HepG2 (cell line): ENCODE measurements around the gene STMN3. TPM values are rescaled to one million over a fixed set of nuclear protein-coding genes. Genes with fewer than 3 reads are reported as not detected.
A peak's percentile ranks its signal among the peaks of the same experiment; 100 is the strongest.

ENCODE experiments used
- CCAR2 ChIP-seq: fragments of 200-400 bp; formaldehyde crosslinking; optimal IDR thresholded peaks from 2 replicates; pipeline ENCODE3; 2018; ENCODE audit warnings: low read depth, mild to moderate bottlenecking, low read length, moderate library complexity
- FOXK1 ChIP-seq: sonication (generic); formaldehyde crosslinking; IDR thresholded peaks from 2 replicates; pipeline ENCODE4 v1.4.0; 2020; ENCODE audit warnings: low read depth, missing genetic modification reagents, borderline replicate concordance
- GATAD2A ChIP-seq: IDR thresholded peaks from 2 replicates; pipeline ENCODE4 v1.6.1; 2016
- GLI4 ChIP-seq: sonication (generic); formaldehyde crosslinking; IDR thresholded peaks from 2 replicates; pipeline ENCODE4 v1.5.1; 2020; ENCODE audit warnings: missing genetic modification reagents, mild to moderate bottlenecking, moderate library complexity, borderline replicate concordance
- HNF4A ChIP-seq: sonication (generic); formaldehyde crosslinking; IDR thresholded peaks from 2 replicates; pipeline ENCODE4 v1.4.0; 2020; ENCODE audit warnings: missing genetic modification reagents
- ISL2 ChIP-seq: sonication (generic); formaldehyde crosslinking; IDR thresholded peaks from 2 replicates; pipeline ENCODE4 v1.5.0; 2020; ENCODE audit warnings: missing genetic modification reagents
- MAFG ChIP-seq: sonication (generic); formaldehyde crosslinking; IDR thresholded peaks from 2 replicates; pipeline ENCODE4 v1.5.1; 2020; ENCODE audit warnings: mild to moderate bottlenecking, missing genetic modification reagents
- MXD3 ChIP-seq: IDR thresholded peaks from 2 replicates; pipeline ENCODE4 v1.6.1; 2016; ENCODE audit warnings: mild to moderate bottlenecking, missing biosample characterization, missing genetic modification reagents
- NR0B2 ChIP-seq: sonication (generic); formaldehyde crosslinking; IDR thresholded peaks from 2 replicates; pipeline ENCODE4 v1.4.0; 2020; ENCODE audit warnings: mild to moderate bottlenecking, missing genetic modification reagents
- PHB2 ChIP-seq: fragments of 450-650 bp; IDR thresholded peaks from 2 replicates; pipeline ENCODE4 v1.6.1; 2018; ENCODE audit not compliant: partially characterized antibody
- RCOR2 ChIP-seq: IDR thresholded peaks from 2 replicates; pipeline ENCODE4 v1.6.1; 2016; ENCODE audit warnings: missing biosample characterization, missing genetic modification reagents
- RXRB ChIP-seq: IDR thresholded peaks from 2 replicates; pipeline ENCODE4 v1.6.1; 2016; ENCODE audit warnings: borderline replicate concordance, missing genetic modification reagents, missing compliant biosample characterization
- SKIL ChIP-seq: sonication (generic); formaldehyde crosslinking; IDR thresholded peaks from 2 replicates; pipeline ENCODE4 v1.8.0; 2022; ENCODE audit warnings: missing genetic modification reagents, mild to moderate bottlenecking, moderate library complexity, borderline replicate concordance
- SMC3 ChIP-seq: IDR thresholded peaks from 2 replicates; pipeline ENCODE4 v1.6.1; 2011; ENCODE audit warnings: low read length, improper control_type of control experiment
- SP5 ChIP-seq: IDR thresholded peaks from 2 replicates; pipeline ENCODE4 v1.6.1; 2016; ENCODE audit warnings: low read depth, borderline replicate concordance
- STAG1 ChIP-seq: sonication (generic); formaldehyde crosslinking; IDR thresholded peaks from 2 replicates; pipeline ENCODE4 v1.4.0; 2020; ENCODE audit warnings: missing genetic modification reagents
- TAF15 ChIP-seq: fragments of 200-400 bp; formaldehyde crosslinking; IDR thresholded peaks from one replicate; pipeline ENCODE4 v1.6.1; 2018; ENCODE audit warnings: mild to moderate bottlenecking, low read depth, low read length; ENCODE audit not compliant: poor library complexity, severe bottlenecking
- TEAD3 ChIP-seq: optimal IDR thresholded peaks from 2 replicates; pipeline ENCODE3; 2016; ENCODE audit warnings: borderline replicate concordance
- TOPORS ChIP-seq: sonication (generic); formaldehyde crosslinking; IDR thresholded peaks from 2 replicates; pipeline ENCODE4 v1.8.0; 2023; ENCODE audit warnings: mild to moderate bottlenecking, missing genetic modification reagents
- ZFAT ChIP-seq: sonication (generic); formaldehyde crosslinking; conservative IDR thresholded peaks from 2 replicates; pipeline ENCODE4 v1.8.1; 2023; ENCODE audit warnings: missing genetic modification reagents, inconsistent platforms
- ZNF224 ChIP-seq: sonication (generic); formaldehyde crosslinking; IDR thresholded peaks from 2 replicates; pipeline ENCODE4 v1.5.0; 2020; ENCODE audit warnings: mild to moderate bottlenecking, missing genetic modification reagents
- ZNF264 ChIP-seq: sonication (generic); formaldehyde crosslinking; IDR thresholded peaks from 2 replicates; pipeline ENCODE4 v1.4.0; 2020; ENCODE audit warnings: missing genetic modification reagents
- ZNF329 ChIP-seq: sonication (generic); formaldehyde crosslinking; IDR thresholded peaks from 2 replicates; pipeline ENCODE4 v1.9.0; 2021; ENCODE audit warnings: low read depth, mild to moderate bottlenecking, missing genetic modification reagents
- ZNF343 ChIP-seq: sonication (generic); formaldehyde crosslinking; IDR thresholded peaks from 2 replicates; pipeline ENCODE4 v1.4.0; 2020; ENCODE audit warnings: mild to moderate bottlenecking, missing genetic modification reagents
- ZNF350 ChIP-seq: sonication (generic); formaldehyde crosslinking; IDR thresholded peaks from 2 replicates; pipeline ENCODE4 v1.4.0; 2020; ENCODE audit warnings: mild to moderate bottlenecking, low read depth, missing genetic modification reagents, borderline replicate concordance
- ZNF513 ChIP-seq: sonication (generic); formaldehyde crosslinking; conservative IDR thresholded peaks from 2 replicates; pipeline ENCODE4 v1.5.0; 2020; ENCODE audit warnings: missing genetic modification reagents
- ZNF570 ChIP-seq: sonication (generic); formaldehyde crosslinking; IDR thresholded peaks from 2 replicates; pipeline ENCODE4 v1.4.0; 2020; ENCODE audit warnings: mild to moderate bottlenecking, missing genetic modification reagents, borderline replicate concordance
- ZNF589 ChIP-seq: sonication (generic); formaldehyde crosslinking; conservative IDR thresholded peaks from 2 replicates; pipeline ENCODE4 v1.8.0; 2022; ENCODE audit warnings: mild to moderate bottlenecking, moderate library complexity, missing genetic modification reagents
- ZSCAN12 ChIP-seq: sonication (generic); formaldehyde crosslinking; IDR thresholded peaks from 2 replicates; pipeline ENCODE4 v1.9.0; 2021; ENCODE audit warnings: mild to moderate bottlenecking, missing genetic modification reagents
- polyA plus RNA-seq, 8 experiments: library from polyadenylated mRNA; depleted of rRNA in 3 of 8; stranded (reverse) in 7 of 8; unstranded in 1 of 8; fragments of >200 nt; fragmentation: Illumina TruSeq in 4 of 8; extraction: Trizol in 4 of 8; gene quantifications; 2 replicates each; pipeline versions ENCODE4 v1.2.1 to v1.2.3, GENCODE V29; 2011 to 2016; ENCODE audit warnings: low read depth in 4 of 8, missing spikeins in 1 of 8, mixed read lengths in 1 of 8; ENCODE audit not compliant: insufficient read depth in 1 of 8
- total RNA-seq, 5 experiments: library from RNA; depleted of rRNA; stranded (reverse); fragments of >200 nt; fragmentation: Illumina TruSeq; extraction: Trizol; gene quantifications; 2 replicates each; pipeline ENCODE4 v1.2.3, GENCODE V29; 2016; ENCODE audit warnings: low read depth in 1 of 5

The STMN3 gene
- total and polyA plus RNA-seq, 2 of the 13 experiments (the other 11 are each of a cell fraction or from before 2014, with no cell fraction given), result 21.0 to 48.3 TPM

GRCh38 chr20:63658749-63659187, 5.5 kb upstream of the STMN3 start (continued):
- TF ChIP-seq SP5, result no peak
- TF ChIP-seq RCOR2, result no peak; the same call in 1 of the 2 replicates
- no peak for TF ChIP-seq CCAR2
- no peak for TF ChIP-seq TEAD3
- TF ChIP-seq TAF15, result no peak
- no peak for TF ChIP-seq ZNF589
- TF ChIP-seq PHB2, result no peak
- TF ChIP-seq GATAD2A (CRISPR knock-in tag), result 0 out of 2 replicates have a peak, but pooled peaks have one; percentile 1
- no peak for TF ChIP-seq ZFAT
- TF ChIP-seq ZSCAN12 (CRISPR knock-in tag), result no peak
- peak; percentile 2; the same call in 1 of the 2 replicates for TF ChIP-seq MXD3 (CRISPR knock-in tag)
- TF ChIP-seq FOXK1 (CRISPR knock-in tag), result no peak
- no peak for TF ChIP-seq ZNF570 (CRISPR knock-in tag)
- TF ChIP-seq ZNF350 (CRISPR knock-in tag), result peak; percentile 35; the same call in 1 of the 2 replicates
- no peak for TF ChIP-seq ZNF264
- no peak for TF ChIP-seq ZNF224
- no peak for TF ChIP-seq RXRB (CRISPR knock-in tag)
- no peak for TF ChIP-seq TOPORS (CRISPR knock-in tag)
- no peak for TF ChIP-seq SMC3
- TF ChIP-seq GLI4, result no peak
- no peak for TF ChIP-seq ZNF513 (CRISPR knock-in tag)
- no peak for TF ChIP-seq ZNF343 (CRISPR knock-in tag)
- TF ChIP-seq MAFG (CRISPR knock-in tag), result no peak
- no peak for TF ChIP-seq NR0B2 (CRISPR knock-in tag)
- TF ChIP-seq ISL2 (CRISPR knock-in tag), result no peak
- TF ChIP-seq ZNF329, result peak; percentile 53; the same call in 1 of the 2 replicates
- TF ChIP-seq HNF4A (CRISPR knock-in tag), result no peak
- TF ChIP-seq STAG1 (CRISPR knock-in tag), result no peak
- no peak for TF ChIP-seq SKIL
